WTC11 (cell line): ENCODE results near the gene LYRM1. TPM values are rescaled to one million over a fixed set of nuclear protein-coding genes. Genes with fewer than 3 reads are reported as not detected.
A peak's percentile ranks its signal among the peaks of the same experiment; 100 is the strongest.
"Not testable (repeated sequence)": the region's sequence is repeated elsewhere in the genome, so short reads cannot be mapped to it uniquely, and the experiment has no call there.

ENCODE experiments used
- ATAC-seq: fragments of 200-7000 bp; cut with Tn5 transposase; 2 replicates; pipeline ENCODE4 v1.10.0; 2021; ENCODE audit warnings: mild to moderate bottlenecking, moderate library complexity
- CTCF ChIA-PET: fragments of 300-600 bp; sonication (Branson Sonifier 250); formaldehyde crosslinking; loops from one replicate; lab custom pipeline; 2021; ENCODE audit warnings: antibody characterized with exemption; lab: Charles Lee
- POLR2A ChIA-PET: fragments of 350-600 bp; sonication (Branson Sonifier 250); formaldehyde crosslinking; loops from one replicate; lab custom pipeline; 2021; ENCODE audit warnings: antibody characterized with exemption; lab: Charles Lee
- DNase-seq: peaks from one replicate; pipeline ENCODE4 v3.0.0; 2021; ENCODE audit warnings: low spot score
- H3K27ac Mint-ChIP-seq: 2 replicates; pipeline ENCODE4 v1.8.0; 2021; ENCODE audit warnings: mixed read lengths
- H3K27me3 Mint-ChIP-seq: 2 replicates; pipeline ENCODE4 v1.8.0; 2021; ENCODE audit warnings: low read depth, mild to moderate bottlenecking, moderate library complexity, mixed read lengths
- H3K36me3 Mint-ChIP-seq: 2 replicates; pipeline ENCODE4 v1.8.0; 2021; ENCODE audit warnings: mixed read lengths
- H3K4me1 Mint-ChIP-seq: 2 replicates; pipeline ENCODE4 v1.8.0; 2022; ENCODE audit warnings: mixed read lengths
- H3K4me3 Mint-ChIP-seq: 2 replicates; pipeline ENCODE4 v1.8.0; 2021; ENCODE audit warnings: mild to moderate bottlenecking, moderate library complexity, mixed read lengths
- H3K9me3 Mint-ChIP-seq: 2 replicates; pipeline ENCODE4 v1.8.0; 2021; ENCODE audit warnings: mixed read lengths
- CBFB ChIP-seq: sonication (generic); formaldehyde crosslinking; IDR thresholded peaks from 2 replicates; pipeline ENCODE4 v1.8.1; 2022; ENCODE audit warnings: mild to moderate bottlenecking, low read depth, missing genetic modification reagents
- ESRRA ChIP-seq: sonication (generic); formaldehyde crosslinking; IDR thresholded peaks from 2 replicates; pipeline ENCODE4 v1.8.1; 2022; ENCODE audit warnings: mild to moderate bottlenecking, missing genetic modification reagents, borderline replicate concordance
- JAZF1 ChIP-seq: fragments of 250-450 bp; sonication (Bioruptor Pico); IDR thresholded peaks from 2 replicates; pipeline ENCODE4 v1.9.0; 2021; ENCODE audit warnings: moderate library complexity, mild to moderate bottlenecking, inconsistent platforms
- NR2C2 ChIP-seq: sonication (generic); formaldehyde crosslinking; IDR thresholded peaks from 2 replicates; pipeline ENCODE4 v1.8.0; 2022; ENCODE audit warnings: mild to moderate bottlenecking, missing genetic modification reagents
- NR3C1 ChIP-seq: sonication (generic); formaldehyde crosslinking; conservative IDR thresholded peaks from 2 replicates; pipeline ENCODE4 v1.8.1; 2023; ENCODE audit warnings: low read depth, mild to moderate bottlenecking, missing genetic modification reagents
- SMAD4 ChIP-seq: sonication (generic); formaldehyde crosslinking; IDR thresholded peaks from 2 replicates; pipeline ENCODE4 v1.8.0; 2022; ENCODE audit warnings: mild to moderate bottlenecking, missing genetic modification reagents
- TEAD4 ChIP-seq: sonication (generic); formaldehyde crosslinking; IDR thresholded peaks from 2 replicates; pipeline ENCODE4 v1.8.0; 2022; ENCODE audit warnings: mild to moderate bottlenecking, missing genetic modification reagents
- ZNF138 ChIP-seq: sonication (generic); formaldehyde crosslinking; conservative IDR thresholded peaks from 2 replicates; pipeline ENCODE4 v1.8.1; 2022; ENCODE audit warnings: mild to moderate bottlenecking, moderate library complexity, missing genetic modification reagents
- ZNF317 ChIP-seq: sonication (generic); formaldehyde crosslinking; IDR thresholded peaks from 2 replicates; pipeline ENCODE4 v1.8.1; 2023; ENCODE audit warnings: low read depth, mild to moderate bottlenecking, moderate library complexity, missing genetic modification reagents, borderline replicate concordance
- ZNF423 ChIP-seq: fragments of 250-450 bp; sonication (Bioruptor Pico); IDR thresholded peaks from 2 replicates; pipeline ENCODE4 v2.1.2; 2022; ENCODE audit warnings: mild to moderate bottlenecking, moderate library complexity
- total RNA-seq: library from RNA; stranded (reverse); gene quantifications from 3 replicates; pipeline ENCODE4 v1.2.3, GENCODE V29; 2021
- TF ChIP-seq, protein P1 (sequence below): sonication (generic); formaldehyde crosslinking; IDR thresholded peaks from 2 replicates; pipeline ENCODE4 v1.8.0; 2022; ENCODE audit warnings: mild to moderate bottlenecking, missing genetic modification reagents
- TF ChIP-seq, protein P2 (sequence below): sonication (generic); formaldehyde crosslinking; IDR thresholded peaks from 2 replicates; pipeline ENCODE4 v1.8.0; 2023; ENCODE audit warnings: missing genetic modification reagents, mild to moderate bottlenecking, borderline replicate concordance
- TF ChIP-seq, protein P3 (sequence below): sonication (generic); formaldehyde crosslinking; IDR thresholded peaks from 2 replicates; pipeline ENCODE4 v1.8.1; 2022; ENCODE audit warnings: mild to moderate bottlenecking, moderate library complexity, missing genetic modification reagents
- TF ChIP-seq, protein P4 (sequence below): sonication (generic); formaldehyde crosslinking; IDR thresholded peaks from 2 replicates; pipeline ENCODE4 v1.8.0; 2022; ENCODE audit warnings: mild to moderate bottlenecking, missing genetic modification reagents
- TF ChIP-seq, protein P5 (sequence below): fragments of 250-450 bp; sonication (Bioruptor Pico); IDR thresholded peaks from 2 replicates; pipeline ENCODE4 v1.9.0; 2021; ENCODE audit warnings: mild to moderate bottlenecking
- TF ChIP-seq, protein P6 (sequence below): sonication (generic); formaldehyde crosslinking; IDR thresholded peaks from 2 replicates; pipeline ENCODE4 v1.8.1; 2022; ENCODE audit warnings: low read depth, mild to moderate bottlenecking, moderate library complexity, missing genetic modification reagents, borderline replicate concordance

Gene LYRM1
- total RNA-seq, 1 experiment from 2014 or later = 11.4 TPM

DNA sequence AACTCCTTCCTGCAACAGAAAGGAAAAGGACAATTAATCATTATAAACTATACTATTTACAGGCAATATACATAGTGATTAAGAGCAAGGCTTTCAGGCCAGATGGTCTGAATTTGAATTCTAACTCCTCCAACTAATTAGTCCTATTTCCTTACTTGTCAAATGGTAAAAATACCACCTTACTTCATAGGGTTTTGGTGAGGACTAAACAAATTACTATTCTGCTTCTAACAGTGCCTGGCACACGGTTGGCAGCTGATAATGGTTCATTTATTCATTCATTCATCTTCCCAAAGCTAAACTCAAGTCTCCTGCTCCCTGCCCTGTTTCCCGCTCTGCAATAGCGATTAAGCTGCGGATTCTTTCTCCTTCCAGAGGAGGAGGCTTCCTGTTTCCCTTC is 40.2 kb upstream of the LYRM1 start:
- H3K4me1 Mint-ChIP-seq = peaks cover 45% of the 10 kb centered on the region
- H3K27me3 Mint-ChIP-seq = no peaks in the 10 kb centered on the region
- ChIA-PET CTCF (interaction anchor here (1.2 kb wide), 1 partner anchor 10 kb away, joined by 4 read pairs; no protein-coding TSS in a partner anchor), POLR2A (no interaction called here)
- no peak for DNase-seq
- H3K36me3 Mint-ChIP-seq = peaks cover 21% of the 10 kb centered on the region
- H3K4me3 Mint-ChIP-seq = no peak overlapping the region
- no peak for ATAC-seq
- peak overlapping the region; percentile 94 for H3K27ac Mint-ChIP-seq
- peaks cover 5% of the 10 kb centered on the region for H3K9me3 Mint-ChIP-seq
- TF ChIP-seq ZNF138 (CRISPR knock-in tag) (no peak), ZNF423 (CRISPR knock-in tag) (no peak), NR2C2 (CRISPR knock-in tag) (no peak), JAZF1 (CRISPR knock-in tag) (no peak), SMAD4 (CRISPR knock-in tag) (no peak), NR3C1 (CRISPR knock-in tag) (no peak), ESRRA (CRISPR knock-in tag) (no peak)
- TF ChIP-seq, protein P1, sequence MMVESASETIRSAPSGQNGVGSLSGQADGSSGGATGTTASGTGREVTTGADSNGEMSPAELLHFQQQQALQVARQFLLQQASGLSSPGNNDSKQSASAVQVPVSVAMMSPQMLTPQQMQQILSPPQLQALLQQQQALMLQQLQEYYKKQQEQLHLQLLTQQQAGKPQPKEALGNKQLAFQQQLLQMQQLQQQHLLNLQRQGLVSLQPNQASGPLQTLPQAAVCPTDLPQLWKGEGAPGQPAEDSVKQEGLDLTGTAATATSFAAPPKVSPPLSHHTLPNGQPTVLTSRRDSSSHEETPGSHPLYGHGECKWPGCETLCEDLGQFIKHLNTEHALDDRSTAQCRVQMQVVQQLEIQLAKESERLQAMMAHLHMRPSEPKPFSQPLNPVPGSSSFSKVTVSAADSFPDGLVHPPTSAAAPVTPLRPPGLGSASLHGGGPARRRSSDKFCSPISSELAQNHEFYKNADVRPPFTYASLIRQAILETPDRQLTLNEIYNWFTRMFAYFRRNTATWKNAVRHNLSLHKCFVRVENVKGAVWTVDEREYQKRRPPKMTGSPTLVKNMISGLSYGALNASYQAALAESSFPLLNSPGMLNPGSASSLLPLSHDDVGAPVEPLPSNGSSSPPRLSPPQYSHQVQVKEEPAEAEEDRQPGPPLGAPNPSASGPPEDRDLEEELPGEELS (CRISPR knock-in tag) = no peak
- TF ChIP-seq, protein P2, sequence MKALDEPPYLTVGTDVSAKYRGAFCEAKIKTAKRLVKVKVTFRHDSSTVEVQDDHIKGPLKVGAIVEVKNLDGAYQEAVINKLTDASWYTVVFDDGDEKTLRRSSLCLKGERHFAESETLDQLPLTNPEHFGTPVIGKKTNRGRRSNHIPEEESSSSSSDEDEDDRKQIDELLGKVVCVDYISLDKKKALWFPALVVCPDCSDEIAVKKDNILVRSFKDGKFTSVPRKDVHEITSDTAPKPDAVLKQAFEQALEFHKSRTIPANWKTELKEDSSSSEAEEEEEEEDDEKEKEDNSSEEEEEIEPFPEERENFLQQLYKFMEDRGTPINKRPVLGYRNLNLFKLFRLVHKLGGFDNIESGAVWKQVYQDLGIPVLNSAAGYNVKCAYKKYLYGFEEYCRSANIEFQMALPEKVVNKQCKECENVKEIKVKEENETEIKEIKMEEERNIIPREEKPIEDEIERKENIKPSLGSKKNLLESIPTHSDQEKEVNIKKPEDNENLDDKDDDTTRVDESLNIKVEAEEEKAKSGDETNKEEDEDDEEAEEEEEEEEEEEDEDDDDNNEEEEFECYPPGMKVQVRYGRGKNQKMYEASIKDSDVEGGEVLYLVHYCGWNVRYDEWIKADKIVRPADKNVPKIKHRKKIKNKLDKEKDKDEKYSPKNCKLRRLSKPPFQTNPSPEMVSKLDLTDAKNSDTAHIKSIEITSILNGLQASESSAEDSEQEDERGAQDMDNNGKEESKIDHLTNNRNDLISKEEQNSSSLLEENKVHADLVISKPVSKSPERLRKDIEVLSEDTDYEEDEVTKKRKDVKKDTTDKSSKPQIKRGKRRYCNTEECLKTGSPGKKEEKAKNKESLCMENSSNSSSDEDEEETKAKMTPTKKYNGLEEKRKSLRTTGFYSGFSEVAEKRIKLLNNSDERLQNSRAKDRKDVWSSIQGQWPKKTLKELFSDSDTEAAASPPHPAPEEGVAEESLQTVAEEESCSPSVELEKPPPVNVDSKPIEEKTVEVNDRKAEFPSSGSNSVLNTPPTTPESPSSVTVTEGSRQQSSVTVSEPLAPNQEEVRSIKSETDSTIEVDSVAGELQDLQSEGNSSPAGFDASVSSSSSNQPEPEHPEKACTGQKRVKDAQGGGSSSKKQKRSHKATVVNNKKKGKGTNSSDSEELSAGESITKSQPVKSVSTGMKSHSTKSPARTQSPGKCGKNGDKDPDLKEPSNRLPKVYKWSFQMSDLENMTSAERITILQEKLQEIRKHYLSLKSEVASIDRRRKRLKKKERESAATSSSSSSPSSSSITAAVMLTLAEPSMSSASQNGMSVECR (CRISPR knock-in tag) = no peak
- TF ChIP-seq, protein P3, sequence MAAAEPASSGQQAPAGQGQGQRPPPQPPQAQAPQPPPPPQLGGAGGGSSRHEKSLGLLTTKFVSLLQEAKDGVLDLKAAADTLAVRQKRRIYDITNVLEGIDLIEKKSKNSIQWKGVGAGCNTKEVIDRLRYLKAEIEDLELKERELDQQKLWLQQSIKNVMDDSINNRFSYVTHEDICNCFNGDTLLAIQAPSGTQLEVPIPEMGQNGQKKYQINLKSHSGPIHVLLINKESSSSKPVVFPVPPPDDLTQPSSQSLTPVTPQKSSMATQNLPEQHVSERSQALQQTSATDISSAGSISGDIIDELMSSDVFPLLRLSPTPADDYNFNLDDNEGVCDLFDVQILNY (CRISPR knock-in tag) = no peak
- TF ChIP-seq, protein P4, sequence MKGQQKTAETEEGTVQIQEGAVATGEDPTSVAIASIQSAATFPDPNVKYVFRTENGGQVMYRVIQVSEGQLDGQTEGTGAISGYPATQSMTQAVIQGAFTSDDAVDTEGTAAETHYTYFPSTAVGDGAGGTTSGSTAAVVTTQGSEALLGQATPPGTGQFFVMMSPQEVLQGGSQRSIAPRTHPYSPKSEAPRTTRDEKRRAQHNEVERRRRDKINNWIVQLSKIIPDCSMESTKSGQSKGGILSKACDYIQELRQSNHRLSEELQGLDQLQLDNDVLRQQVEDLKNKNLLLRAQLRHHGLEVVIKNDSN (CRISPR knock-in tag) = no peak

DNA sequence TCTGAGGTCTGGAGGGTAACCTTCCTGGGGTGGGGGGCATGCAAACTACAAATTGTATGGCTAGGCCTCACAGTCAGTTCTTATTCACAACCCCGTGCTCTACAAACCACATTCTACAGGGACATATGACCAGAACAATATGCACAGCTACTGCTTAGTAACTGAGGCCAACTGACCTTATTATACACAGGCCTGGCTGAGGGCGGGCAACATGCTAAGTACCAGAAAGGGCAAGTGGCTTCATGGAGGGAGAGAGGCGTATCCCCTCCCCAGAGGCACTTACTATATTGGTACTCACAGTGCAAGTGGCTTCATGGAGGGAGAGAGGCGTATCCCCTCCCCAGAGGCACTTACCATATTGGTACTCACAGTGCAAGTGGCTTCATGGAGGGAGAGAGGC is 39.6 kb upstream of the LYRM1 start:
- Mint-ChIP-seq H3K4me1 (peaks cover 48% of the 10 kb centered on the region), H3K36me3 (peaks cover 21% of the 10 kb centered on the region), H3K27ac (peak overlapping the region; percentile 94)
- H3K27me3 Mint-ChIP-seq, H3K9me3 Mint-ChIP-seq, ATAC-seq, POLR2A ChIA-PET, H3K4me3 Mint-ChIP-seq, DNase-seq: not testable (repeated sequence)
- CTCF ChIA-PET = interaction anchor here (1.2 kb wide), 1 partner anchor 10 kb away, joined by 4 read pairs; no protein-coding TSS in a partner anchor

DNA sequence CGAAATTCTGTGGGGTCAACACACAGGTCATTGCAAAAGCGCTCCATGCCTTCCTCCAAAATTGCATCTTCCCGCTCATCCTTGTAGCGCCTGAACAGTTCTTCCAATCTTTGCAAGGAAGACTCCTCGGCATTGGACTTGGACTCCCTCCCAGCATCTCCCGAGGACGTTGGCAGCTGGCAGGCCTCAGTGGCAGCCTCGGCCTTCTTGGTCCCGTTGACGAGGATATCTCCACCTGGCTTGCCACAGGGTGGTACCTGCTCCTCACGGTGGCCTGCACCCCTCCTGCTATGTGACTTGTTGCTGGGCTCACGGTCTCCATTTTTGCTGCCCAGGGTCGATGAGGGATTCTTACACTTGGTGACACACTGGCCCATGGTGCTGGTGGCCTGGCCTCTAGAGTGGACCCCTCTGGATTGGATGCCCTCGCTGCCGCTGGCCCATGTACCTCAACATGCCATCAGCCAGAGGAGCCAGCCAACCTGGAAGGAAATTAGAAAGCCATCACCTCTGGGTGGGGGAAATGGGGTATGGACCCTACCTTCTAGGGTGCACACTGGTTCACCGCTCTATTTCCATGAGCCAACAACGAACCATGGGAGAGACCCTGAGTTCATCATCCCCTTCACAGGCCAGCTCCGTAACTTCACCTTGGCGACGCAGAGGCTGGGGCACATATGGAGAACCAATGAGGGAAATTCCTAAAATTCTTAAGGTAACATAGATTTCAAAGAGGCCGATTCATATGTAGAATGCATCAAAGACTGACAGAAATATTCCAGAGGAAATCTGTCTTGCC is 38.2 kb upstream of the LYRM1 start:
- no peak for ATAC-seq
- peaks cover 54% of the 10 kb centered on the region for H3K4me1 Mint-ChIP-seq
- 0 out of 2 replicates have a peak overlapping the region, but pooled peaks have one; percentile 50 for H3K27ac Mint-ChIP-seq
- CTCF ChIA-PET = interaction anchor here (0.9 kb wide), 1 partner anchor 139 kb away, joined by 3 read pairs; no protein-coding TSS in a partner anchor
- POLR2A ChIA-PET = no interaction called here
- H3K9me3 Mint-ChIP-seq = peaks cover 5% of the 10 kb centered on the region
- peaks cover 18% of the 10 kb centered on the region for H3K36me3 Mint-ChIP-seq
- H3K4me3 Mint-ChIP-seq = no peak overlapping the region
- DNase-seq = no peak
- H3K27me3 Mint-ChIP-seq = no peaks in the 10 kb centered on the region
- TF ChIP-seq, protein P5, sequence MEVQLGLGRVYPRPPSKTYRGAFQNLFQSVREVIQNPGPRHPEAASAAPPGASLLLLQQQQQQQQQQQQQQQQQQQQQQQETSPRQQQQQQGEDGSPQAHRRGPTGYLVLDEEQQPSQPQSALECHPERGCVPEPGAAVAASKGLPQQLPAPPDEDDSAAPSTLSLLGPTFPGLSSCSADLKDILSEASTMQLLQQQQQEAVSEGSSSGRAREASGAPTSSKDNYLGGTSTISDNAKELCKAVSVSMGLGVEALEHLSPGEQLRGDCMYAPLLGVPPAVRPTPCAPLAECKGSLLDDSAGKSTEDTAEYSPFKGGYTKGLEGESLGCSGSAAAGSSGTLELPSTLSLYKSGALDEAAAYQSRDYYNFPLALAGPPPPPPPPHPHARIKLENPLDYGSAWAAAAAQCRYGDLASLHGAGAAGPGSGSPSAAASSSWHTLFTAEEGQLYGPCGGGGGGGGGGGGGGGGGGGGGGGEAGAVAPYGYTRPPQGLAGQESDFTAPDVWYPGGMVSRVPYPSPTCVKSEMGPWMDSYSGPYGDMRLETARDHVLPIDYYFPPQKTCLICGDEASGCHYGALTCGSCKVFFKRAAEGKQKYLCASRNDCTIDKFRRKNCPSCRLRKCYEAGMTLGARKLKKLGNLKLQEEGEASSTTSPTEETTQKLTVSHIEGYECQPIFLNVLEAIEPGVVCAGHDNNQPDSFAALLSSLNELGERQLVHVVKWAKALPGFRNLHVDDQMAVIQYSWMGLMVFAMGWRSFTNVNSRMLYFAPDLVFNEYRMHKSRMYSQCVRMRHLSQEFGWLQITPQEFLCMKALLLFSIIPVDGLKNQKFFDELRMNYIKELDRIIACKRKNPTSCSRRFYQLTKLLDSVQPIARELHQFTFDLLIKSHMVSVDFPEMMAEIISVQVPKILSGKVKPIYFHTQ (CRISPR knock-in tag) = no peak
- no peak for TF ChIP-seq ZNF317 (CRISPR knock-in tag)
- TF ChIP-seq, protein P6, sequence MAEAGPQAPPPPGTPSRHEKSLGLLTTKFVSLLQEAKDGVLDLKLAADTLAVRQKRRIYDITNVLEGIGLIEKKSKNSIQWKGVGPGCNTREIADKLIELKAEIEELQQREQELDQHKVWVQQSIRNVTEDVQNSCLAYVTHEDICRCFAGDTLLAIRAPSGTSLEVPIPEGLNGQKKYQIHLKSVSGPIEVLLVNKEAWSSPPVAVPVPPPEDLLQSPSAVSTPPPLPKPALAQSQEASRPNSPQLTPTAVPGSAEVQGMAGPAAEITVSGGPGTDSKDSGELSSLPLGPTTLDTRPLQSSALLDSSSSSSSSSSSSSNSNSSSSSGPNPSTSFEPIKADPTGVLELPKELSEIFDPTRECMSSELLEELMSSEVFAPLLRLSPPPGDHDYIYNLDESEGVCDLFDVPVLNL (CRISPR knock-in tag) = no peak
- no peak for TF ChIP-seq ESRRA (CRISPR knock-in tag)
- no peak for TF ChIP-seq CBFB
- TF ChIP-seq TEAD4 (CRISPR knock-in tag) = no peak
